ENCODE data around the gene NRG3.

DNA sequence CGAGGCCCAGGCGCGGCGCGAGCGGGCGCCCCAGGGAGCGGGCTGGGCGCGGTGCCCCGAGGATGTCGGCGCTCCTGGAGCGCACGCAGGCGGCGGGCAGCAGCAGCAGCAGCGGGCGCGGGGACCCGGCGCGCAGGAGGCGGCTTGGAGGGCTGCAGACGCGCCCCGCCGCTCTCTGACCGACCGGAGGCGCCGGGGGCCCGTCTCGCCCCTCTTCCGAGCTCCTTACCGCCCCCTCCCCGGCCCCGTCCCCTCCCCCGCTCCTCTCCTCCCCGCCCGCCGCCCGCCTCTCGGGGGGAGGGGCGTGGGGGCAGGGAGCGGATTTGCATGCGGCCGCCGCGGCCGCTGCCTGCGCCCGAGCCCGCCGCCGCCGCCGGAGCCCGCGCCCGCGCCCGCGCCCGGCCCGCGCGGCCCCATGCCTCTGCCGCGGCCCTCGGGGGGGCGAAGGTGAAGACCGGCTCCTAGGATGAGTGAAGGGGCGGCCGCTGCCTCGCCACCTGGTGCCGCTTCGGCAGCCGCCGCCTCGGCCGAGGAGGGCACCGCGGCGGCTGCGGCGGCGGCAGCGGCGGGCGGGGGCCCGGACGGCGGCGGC lies at the start of gene NRG3:
- TF ChIP-seq, protein P1, sequence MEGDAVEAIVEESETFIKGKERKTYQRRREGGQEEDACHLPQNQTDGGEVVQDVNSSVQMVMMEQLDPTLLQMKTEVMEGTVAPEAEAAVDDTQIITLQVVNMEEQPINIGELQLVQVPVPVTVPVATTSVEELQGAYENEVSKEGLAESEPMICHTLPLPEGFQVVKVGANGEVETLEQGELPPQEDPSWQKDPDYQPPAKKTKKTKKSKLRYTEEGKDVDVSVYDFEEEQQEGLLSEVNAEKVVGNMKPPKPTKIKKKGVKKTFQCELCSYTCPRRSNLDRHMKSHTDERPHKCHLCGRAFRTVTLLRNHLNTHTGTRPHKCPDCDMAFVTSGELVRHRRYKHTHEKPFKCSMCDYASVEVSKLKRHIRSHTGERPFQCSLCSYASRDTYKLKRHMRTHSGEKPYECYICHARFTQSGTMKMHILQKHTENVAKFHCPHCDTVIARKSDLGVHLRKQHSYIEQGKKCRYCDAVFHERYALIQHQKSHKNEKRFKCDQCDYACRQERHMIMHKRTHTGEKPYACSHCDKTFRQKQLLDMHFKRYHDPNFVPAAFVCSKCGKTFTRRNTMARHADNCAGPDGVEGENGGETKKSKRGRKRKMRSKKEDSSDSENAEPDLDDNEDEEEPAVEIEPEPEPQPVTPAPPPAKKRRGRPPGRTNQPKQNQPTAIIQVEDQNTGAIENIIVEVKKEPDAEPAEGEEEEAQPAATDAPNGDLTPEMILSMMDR (IDR thresholded peaks at IDR 0.05), result no peak
- TF ChIP-seq POLR2A (IDR thresholded peaks at IDR 0.05), result no peak
